GM19240 (cell line): ENCODE results near the gene CCND2.
A peak's percentile ranks its signal among the peaks of the same experiment; 100 is the strongest.

Source experiments
- DNase-seq: peaks from one replicate; pipeline ENCODE4 v3.0.0; 2011; ENCODE audit warnings: low spot score; ENCODE audit not compliant: insufficient read length

Gene CCND2

GRCh38 chr12:4289998-4290790, 16.6 kb downstream of the CCND2 start:
- no peak for DNase-seq

- DNase-seq, result no peak
These were observed 18.9 kb downstream of the CCND2 start for GRCh38 chr12:4292341-4293073.

GRCh38 chr12:4293299-4293965, 19.9 kb downstream of the CCND2 start:
- DNase-seq, result no peak

- DNase-seq, result no peak
These were observed 20.5 kb downstream of the CCND2 start for GRCh38 chr12:4293966-4294505.

- no peak for DNase-seq
These were observed 23.2 kb downstream of the CCND2 start for GRCh38 chr12:4296751-4297150.

- no peak for DNase-seq
These were observed 24.1 kb downstream of the CCND2 start for GRCh38 chr12:4297617-4298016.

- DNase-seq, result no peak
These were observed 27.3 kb downstream of the CCND2 start for GRCh38 chr12:4300883-4301282.

- no peak for DNase-seq
These were observed 28.5 kb downstream of the CCND2 start for GRCh38 chr12:4301932-4302501.

- DNase-seq, result no peak
These were observed 29.3 kb downstream of the CCND2 start for GRCh38 chr12:4302881-4303280.

- no peak for DNase-seq
These were observed 30.2 kb downstream of the CCND2 start for GRCh38 chr12:4303750-4304149.

- no peak for DNase-seq
These were observed 34.2 kb downstream of the CCND2 start for GRCh38 chr12:4307593-4308333.

GRCh38 chr12:4308334-4308950, 34.9 kb downstream of the CCND2 start:
- no peak for DNase-seq

GRCh38 chr12:4311776-4312175, 38.2 kb downstream of the CCND2 start:
- no peak for DNase-seq

GRCh38 chr12:4312251-4312650, 38.7 kb downstream of the CCND2 start:
- no peak for DNase-seq

GRCh38 chr12:4320497-4320852, 46.9 kb downstream of the CCND2 start:
- no peak for DNase-seq

- peak; percentile 95 for DNase-seq
These were observed 47.5 kb downstream of the CCND2 start, which contains the start of gene TIGAR for GRCh38 chr12:4320853-4321701. Gene TIGAR (plus strand): TSS chr12:4321213. CDS start chr12:4321272, 59 bp downstream.

GRCh38 chr12:4322726-4323125, 49.2 kb downstream of the CCND2 start:
- no peak for DNase-seq
